D721Med (cell line): ENCODE measurements around the gene BRAP.
"Not testable (repeated sequence)": the region's sequence is repeated elsewhere in the genome, so short reads cannot be mapped to it uniquely, and the experiment has no call there.

ENCODE experiments used
- DNase-seq: peaks from one replicate; pipeline ENCODE4 v3.0.0; 2011; ENCODE audit warnings: low spot score; ENCODE audit not compliant: insufficient read length
- FAIRE-seq: peaks from 2 replicates; lab custom pipeline; 2011; peaks lifted over from hg19 to GRCh38; lab: Jason Lieb, UNC
- CTCF ChIP-seq: IDR thresholded peaks from 2 replicates; pipeline ENCODE4 v1.5.1; 2012; ENCODE audit warnings: mild to moderate bottlenecking, control low read depth; ENCODE audit not compliant: insufficient read depth; ENCODE audit errors: missing control alignments

Gene BRAP

GRCh38 chr12:111606767-111607230 lies 79.0 kb downstream of the BRAP start:
- FAIRE-seq = no peak
- DNase-seq = no peak
- TF ChIP-seq CTCF = no peak

- no peak for DNase-seq
- no peak for TF ChIP-seq CTCF
- no peak for FAIRE-seq
Measured at GRCh38 chr12:111605911-111606766, 79.6 kb downstream of the BRAP start.

- not testable (repeated sequence) for DNase-seq, FAIRE-seq
Measured at GRCh38 chr12:111602857-111603256, 82.9 kb downstream of the BRAP start.

- no peak for FAIRE-seq
- TF ChIP-seq CTCF = no peak
- no peak for DNase-seq
Measured at GRCh38 chr12:111602348-111602747, 83.4 kb downstream of the BRAP start.

GRCh38 chr12:111600986-111601385 lies 84.8 kb downstream of the BRAP start:
- DNase-seq, FAIRE-seq: not testable (repeated sequence)

- FAIRE-seq (no peak), DNase-seq (no peak)
- no peak for TF ChIP-seq CTCF
Measured at GRCh38 chr12:111600205-111600642, 85.5 kb downstream of the BRAP start.

- FAIRE-seq (no peak), DNase-seq (peak; percentile 77)
- no peak for TF ChIP-seq CTCF
Measured at GRCh38 chr12:111599453-111600204, 86.1 kb downstream of the BRAP start.
